Cardiac septum (tissue), 1 donor: ENCODE results near the gene MEF2B. TPM values are rescaled to one million over a fixed set of nuclear protein-coding genes. Genes with fewer than 3 reads are reported as not detected.
"Not testable (repeated sequence)": the region's sequence is repeated elsewhere in the genome, so short reads cannot be mapped to it uniquely, and the experiment has no call there.

Experiments
- DNase-seq: peaks from one replicate; pipeline ENCODE4 v3.0.0-alpha.2; 2020; ENCODE audit warnings: low spot score
- intact Hi-C: fragments of 100-400 bp; cut with DNase I; formaldehyde crosslinking; loops from one replicate; pipeline ENCODE4 v1.14.0; 2022
- total RNA-seq: library from RNA; stranded (reverse); fragmentation: NEBNext Ultra II Directional; extraction: Animal tissue kit (Norgen Biotek cat#: 25700); gene quantifications from one replicate; pipeline ENCODE4 v1.2.1, GENCODE V29; 2021
- donor health status: DM: no; HTN: no; CAD: no.

Gene MEF2B
- total RNA-seq, 1 donor from 2014 or later, result 0.67 TPM

- DNase-seq, result no peak
- intact Hi-C loops, result loop anchor here (5.0 kb wide), 1 partner anchor 75 kb away; the partner anchor contains the start of gene SLC25A42
These were observed 32.4 kb downstream of the MEF2B start for GRCh38 chr19:19137556-19138108.

DNA sequence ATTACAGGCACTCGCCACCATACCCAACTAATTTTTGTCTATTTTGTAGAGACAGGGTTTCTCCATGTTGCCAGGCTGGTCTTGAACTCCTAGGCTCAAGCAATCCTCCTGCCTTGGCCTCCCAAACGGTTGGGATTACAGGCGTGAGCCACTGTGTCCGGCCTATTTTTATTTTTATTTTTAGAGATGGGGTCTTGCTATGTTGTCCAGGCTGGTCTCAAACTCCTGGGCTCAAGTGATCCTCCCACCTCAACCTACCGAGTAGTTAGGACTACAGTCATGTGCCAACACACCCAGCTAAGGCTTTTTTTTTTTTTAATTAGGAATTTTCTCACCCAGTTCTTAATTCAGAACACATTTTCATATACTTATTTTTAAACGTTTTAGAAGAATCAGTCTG is 34.4 kb downstream of the MEF2B start:
- intact Hi-C loops, result loop anchor here (5.0 kb wide), 1 partner anchor 73 kb away; the partner anchor contains the start of gene SLC25A42
- DNase-seq, result not testable (repeated sequence)

GRCh38 chr19:19134687-19135158 is 35.3 kb downstream of the MEF2B start:
- no peak for DNase-seq
- intact Hi-C loops, result loop anchor here (5.0 kb wide), 1 partner anchor 72 kb away; the partner anchor contains the start of gene SLC25A42

GRCh38 chr19:19133985-19134384 is 36.1 kb downstream of the MEF2B start:
- intact Hi-C loops, result no loop called here
- DNase-seq, result no peak

GRCh38 chr19:19132912-19133311 is 37.2 kb downstream of the MEF2B start:
- no peak for DNase-seq
- intact Hi-C loops, result no loop called here

- intact Hi-C loops, result no loop called here
- DNase-seq, result no peak
These were observed 38.1 kb downstream of the MEF2B start for GRCh38 chr19:19131989-19132388.

- DNase-seq, result no peak
- intact Hi-C loops, result no loop called here
These were observed 44.0 kb downstream of the MEF2B start for GRCh38 chr19:19126102-19126501.

GRCh38 chr19:19123386-19123785 is 46.7 kb downstream of the MEF2B start:
- intact Hi-C loops, result no loop called here
- DNase-seq, result no peak

GRCh38 chr19:19122902-19123301 is 47.2 kb downstream of the MEF2B start:
- DNase-seq, result no peak
- intact Hi-C loops, result no loop called here

- no peak for DNase-seq
- intact Hi-C loops, result no loop called here
These were observed 48.7 kb downstream of the MEF2B start for GRCh38 chr19:19121371-19121770.

- intact Hi-C loops, result no loop called here
- DNase-seq, result no peak
These were observed 49.5 kb downstream of the MEF2B start for GRCh38 chr19:19120308-19121231.

- DNase-seq, result no peak
- intact Hi-C loops, result no loop called here
These were observed 50.5 kb downstream of the MEF2B start for GRCh38 chr19:19119325-19120237.

DNA sequence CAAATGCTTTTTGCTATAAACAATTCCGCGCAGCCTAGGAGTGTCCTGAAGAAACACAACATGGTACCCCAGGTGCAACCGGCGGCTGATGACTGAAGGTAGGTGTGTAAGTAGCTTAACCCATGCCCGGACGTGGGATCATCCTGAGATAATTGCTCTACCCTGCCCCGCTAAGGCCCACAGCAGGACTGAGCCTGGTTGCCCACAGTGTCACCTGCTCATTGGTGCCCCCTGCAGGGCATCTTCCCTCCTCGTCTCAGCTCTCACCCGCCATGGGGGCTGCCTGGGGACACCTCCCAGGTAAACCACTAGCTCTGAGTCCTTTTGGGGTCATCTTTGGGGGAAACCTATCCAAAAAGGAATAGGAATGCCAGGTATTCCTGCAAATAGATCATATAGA is 54.1 kb downstream of the MEF2B start:
- intact Hi-C loops, result no loop called here
- no peak for DNase-seq

DNA sequence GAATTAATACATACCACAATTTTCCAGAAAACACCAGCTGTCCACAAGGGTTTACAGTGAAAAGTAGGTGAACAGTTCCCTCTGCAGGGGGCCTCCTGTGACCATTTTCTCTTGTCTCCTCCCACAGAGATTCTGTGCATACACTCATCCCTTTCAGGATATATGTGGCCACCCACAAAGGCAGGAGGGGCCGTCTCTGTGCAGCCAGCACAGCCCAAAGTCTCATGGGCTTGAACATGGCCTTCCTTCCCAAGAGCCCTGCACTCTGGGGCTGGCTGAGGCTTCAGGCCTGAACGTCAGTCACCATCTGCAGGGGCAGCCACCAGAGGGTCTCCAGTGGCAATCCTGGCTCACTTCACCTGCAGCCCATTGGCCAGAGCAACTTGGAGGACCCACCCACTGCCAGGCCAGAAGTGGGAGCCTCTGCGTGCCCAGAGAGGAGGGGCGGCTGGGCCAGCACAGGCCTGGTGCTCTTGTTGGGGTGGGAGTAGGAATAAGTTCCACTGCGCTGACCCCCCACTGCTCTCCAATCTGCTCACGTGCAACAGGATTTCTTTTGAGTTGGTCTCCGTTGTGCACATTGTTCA is 56.9 kb downstream of the MEF2B start:
- intact Hi-C loops, result no loop called here
- DNase-seq, result no peak

DNA sequence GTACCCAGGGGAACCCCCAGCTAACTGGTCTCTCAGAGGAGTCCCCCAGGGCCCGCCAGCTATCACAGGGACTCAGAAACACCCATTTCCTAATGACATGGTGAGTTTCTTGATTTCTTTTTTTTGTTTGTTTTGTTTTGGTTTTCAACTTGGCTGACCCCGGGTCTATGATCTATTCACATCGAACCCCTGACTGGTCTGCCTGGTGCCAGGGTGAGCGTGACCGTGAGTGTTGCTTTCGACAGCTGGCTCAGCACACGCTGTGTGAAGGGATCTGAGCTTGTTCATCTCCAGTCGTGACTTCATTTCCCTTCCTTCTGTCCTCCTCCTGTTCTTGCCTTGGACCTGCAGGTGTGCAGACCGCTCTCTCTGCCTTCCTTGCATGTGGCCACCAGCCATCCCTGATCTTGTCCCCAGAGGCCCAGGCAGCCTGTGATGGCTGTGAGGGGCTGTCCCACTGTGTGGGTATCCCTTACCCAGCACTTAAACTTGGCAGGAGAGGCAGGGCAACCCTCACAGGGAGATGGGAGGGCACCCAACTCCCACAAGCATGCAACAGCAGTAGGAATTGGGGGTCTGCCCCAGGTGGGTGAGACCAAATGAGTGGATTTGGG is 58.0 kb downstream of the MEF2B start:
- intact Hi-C loops, result no loop called here
- no peak for DNase-seq

- intact Hi-C loops, result no loop called here
- no peak for DNase-seq
These were observed 58.8 kb downstream of the MEF2B start for GRCh38 chr19:19111136-19111835.

DNA sequence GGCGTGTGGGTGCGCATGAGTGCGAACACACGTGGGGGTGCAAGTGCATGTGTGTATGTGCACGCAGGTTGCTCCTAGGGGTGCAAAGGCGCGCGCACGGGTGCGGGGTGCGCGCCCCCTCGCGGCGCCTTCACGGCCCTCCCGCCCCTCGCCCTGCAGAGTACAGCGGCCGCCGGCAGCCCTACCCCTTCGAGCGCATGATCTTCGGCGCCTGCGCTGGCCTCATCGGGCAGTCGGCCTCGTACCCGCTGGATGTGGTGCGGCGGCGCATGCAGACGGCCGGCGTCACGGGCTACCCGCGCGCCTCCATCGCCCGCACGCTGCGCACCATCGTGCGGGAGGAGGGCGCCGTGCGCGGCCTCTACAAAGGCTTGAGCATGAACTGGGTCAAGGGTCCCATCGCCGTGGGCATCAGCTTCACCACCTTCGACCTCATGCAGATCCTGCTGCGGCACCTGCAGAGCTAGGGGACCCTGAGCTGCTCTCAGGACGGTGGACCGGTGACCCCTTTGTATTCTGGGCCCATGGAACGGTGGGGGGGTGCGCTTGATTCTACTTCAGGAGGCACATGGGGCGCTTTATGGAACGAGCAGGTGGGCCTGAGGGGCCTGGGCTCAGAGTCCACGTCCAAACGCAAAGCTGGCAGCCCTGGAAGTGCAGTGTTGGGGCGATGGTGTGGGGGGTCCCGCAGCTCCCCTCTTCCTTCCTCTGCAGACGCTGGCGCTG is 59.5 kb downstream of the MEF2B start:
- DNase-seq, result no peak

GRCh38 chr19:19109601-19110000 is 60.5 kb downstream of the MEF2B start:
- intact Hi-C loops, result no loop called here
- DNase-seq, result no peak

More for the DNA sequence above, 59.5 kb downstream of the MEF2B start:
- intact Hi-C loops, result no loop called here
